ENCODE measurements around the gene NELFB.

- TF ChIP-seq, protein P1, sequence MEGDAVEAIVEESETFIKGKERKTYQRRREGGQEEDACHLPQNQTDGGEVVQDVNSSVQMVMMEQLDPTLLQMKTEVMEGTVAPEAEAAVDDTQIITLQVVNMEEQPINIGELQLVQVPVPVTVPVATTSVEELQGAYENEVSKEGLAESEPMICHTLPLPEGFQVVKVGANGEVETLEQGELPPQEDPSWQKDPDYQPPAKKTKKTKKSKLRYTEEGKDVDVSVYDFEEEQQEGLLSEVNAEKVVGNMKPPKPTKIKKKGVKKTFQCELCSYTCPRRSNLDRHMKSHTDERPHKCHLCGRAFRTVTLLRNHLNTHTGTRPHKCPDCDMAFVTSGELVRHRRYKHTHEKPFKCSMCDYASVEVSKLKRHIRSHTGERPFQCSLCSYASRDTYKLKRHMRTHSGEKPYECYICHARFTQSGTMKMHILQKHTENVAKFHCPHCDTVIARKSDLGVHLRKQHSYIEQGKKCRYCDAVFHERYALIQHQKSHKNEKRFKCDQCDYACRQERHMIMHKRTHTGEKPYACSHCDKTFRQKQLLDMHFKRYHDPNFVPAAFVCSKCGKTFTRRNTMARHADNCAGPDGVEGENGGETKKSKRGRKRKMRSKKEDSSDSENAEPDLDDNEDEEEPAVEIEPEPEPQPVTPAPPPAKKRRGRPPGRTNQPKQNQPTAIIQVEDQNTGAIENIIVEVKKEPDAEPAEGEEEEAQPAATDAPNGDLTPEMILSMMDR (IDR thresholded peaks at IDR 0.05 in 8 of 11, conservative IDR thresholded peaks at IDR 0.05 in 3 of 11), result peak in 1 of 11 experiments; percentile 6
- TF ChIP-seq POLR2A (IDR thresholded peaks at IDR 0.05), result no peak
- no peak for TF ChIP-seq POLR2AphosphoS5 (IDR thresholded peaks at IDR 0.05)
These were observed 50.6 kb downstream of the NELFB start for GRCh38 chr9:137305798-137306065.

All from spleen (tissue), 7 donors.